Renal cortex interstitium (tissue), 11 donors: Measurements from ENCODE around the gene ZMYM1. TPM values are rescaled to one million over a fixed set of nuclear protein-coding genes. Genes with fewer than 3 reads are reported as not detected.
"Not testable (repeated sequence)": the region's sequence is repeated elsewhere in the genome, so short reads cannot be mapped to it uniquely, and the experiment has no call there.

ENCODE experiments used
- DNase-seq, 11 donors: peaks; one replicate each; pipeline ENCODE4 v3.0.0-alpha.2; 2013; ENCODE audit warnings: low read depth in 9 of 11, low spot score in 4 of 11; ENCODE audit errors: extremely low read depth in 1 of 11
- polyA plus RNA-seq, 3 donors: library from polyadenylated mRNA; unstranded; fragments of 120-200 nt; gene quantifications; one replicate each; pipeline ENCODE4 v1.2.1, GENCODE V29; 2013; ENCODE audit not compliant: insufficient read length in 3 of 3

ZMYM1 gene
- polyA plus RNA-seq, 3 donors = 15.3 to 20.6 (median 19.0) TPM

- DNase-seq = no peak
These were observed 16.5 kb upstream of the ZMYM1 start for GRCh38 chr1:35062518-35063196.

- DNase-seq = no peak
These were observed 14.9 kb upstream of the ZMYM1 start for GRCh38 chr1:35064265-35064664.

DNA sequence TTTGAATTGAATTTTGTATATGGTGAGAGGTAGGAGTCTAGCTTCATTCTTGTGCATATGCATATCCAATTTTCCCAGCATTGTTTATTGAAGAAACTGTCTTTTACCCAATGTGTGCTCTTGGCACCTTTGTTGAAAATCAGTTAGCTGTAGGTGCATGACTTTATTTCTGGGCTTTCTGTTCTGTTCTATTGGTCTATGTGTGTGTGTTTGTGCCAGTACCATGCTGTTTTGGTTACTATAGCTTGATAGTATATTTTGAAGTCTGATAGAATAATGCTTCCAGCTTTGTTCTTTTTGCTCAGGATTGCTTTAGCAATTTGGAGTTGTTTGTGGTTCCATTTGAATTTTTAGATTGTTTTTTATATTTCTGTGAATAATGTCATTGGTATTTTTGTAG lies 9.4 kb upstream of the ZMYM1 start:
- no peak for DNase-seq

GRCh38 chr1:35073265-35073811 lies 5.8 kb upstream of the ZMYM1 start:
- no peak for DNase-seq

DNA sequence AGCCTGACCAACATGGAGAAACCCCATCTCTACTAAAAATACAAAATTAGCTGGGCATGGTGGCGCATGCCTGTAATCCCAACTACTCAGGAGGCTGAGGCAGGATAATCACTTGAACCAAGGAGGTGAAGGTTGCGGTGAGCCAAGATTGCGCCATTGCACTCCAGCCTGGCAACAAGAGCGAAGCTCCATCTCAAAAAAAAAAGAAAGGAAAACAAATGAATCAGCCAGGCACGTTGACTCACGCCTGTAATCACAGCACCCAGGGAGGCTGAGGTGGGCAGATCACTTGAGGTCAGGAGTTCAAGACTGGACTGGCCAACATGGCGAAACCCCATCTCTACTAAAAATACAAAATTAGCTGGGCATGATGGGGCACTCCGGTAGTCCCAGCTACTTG lies 2.8 kb upstream of the ZMYM1 start:
- DNase-seq = not testable (repeated sequence)

- DNase-seq = no peak
These were observed 1.1 kb downstream of the ZMYM1 start for GRCh38 chr1:35080171-35080854.

DNA sequence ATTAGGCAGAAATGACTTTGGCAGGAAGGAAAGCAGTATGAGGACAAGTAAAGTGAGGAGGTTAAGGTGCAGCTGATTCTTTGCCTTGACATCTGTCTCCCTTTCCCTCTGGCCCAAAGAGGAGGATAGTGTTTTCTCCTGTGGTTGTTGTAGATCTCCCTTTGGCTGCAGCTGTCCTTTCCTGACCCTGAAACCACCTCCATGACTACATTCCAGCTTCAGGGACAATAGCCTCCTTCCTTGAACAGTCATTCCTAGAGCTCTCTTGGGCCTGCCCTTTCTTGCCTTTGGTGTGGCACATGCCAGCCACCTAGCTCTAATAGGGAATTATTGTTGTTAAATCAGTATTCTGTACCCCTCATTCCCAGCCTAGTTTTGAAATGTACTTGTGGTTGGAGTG lies 6.2 kb downstream of the ZMYM1 start:
- no peak for DNase-seq

DNA sequence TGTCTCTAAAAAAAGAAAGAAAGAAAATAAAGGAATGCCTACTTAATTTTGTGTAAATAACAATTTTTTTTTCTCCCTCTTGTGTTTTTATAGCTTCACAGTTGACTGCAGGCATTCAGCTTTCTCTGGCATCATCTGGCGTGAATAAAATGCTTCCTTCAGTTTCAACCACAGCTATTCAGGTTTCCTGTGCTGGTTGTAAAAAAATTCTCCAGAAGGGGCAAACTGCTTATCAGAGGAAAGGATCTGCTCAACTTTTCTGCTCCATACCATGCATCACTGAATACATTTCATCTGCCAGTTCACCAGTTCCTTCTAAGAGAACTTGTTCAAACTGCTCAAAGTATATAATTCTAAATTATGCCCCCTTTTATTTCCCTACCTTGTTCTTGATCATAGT lies 18.0 kb downstream of the ZMYM1 start:
- peak in 1 of 11 donors; percentile 30 for DNase-seq

DNA sequence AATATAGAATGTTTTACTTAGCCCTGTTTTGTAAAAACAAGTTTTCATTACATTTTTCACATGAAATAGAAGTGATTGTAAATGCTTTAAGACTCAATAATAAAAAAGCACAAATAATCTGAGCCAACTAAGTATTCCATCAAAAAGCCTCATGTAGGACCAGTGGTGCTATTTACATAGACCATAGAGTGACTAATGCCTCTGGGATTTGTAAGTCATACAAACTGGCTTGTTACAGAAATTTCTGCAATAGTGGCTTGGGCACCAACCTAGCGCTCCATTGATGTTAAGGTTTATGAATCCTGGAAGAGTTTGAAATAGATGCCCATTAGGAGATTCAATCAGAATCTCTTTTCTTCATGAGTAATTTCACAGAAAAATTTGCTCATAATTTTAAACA lies 31.9 kb downstream of the ZMYM1 start:
- DNase-seq = no peak

GRCh38 chr1:35112668-35113067 lies 33.5 kb downstream of the ZMYM1 start:
- DNase-seq = no peak

GRCh38 chr1:35115459-35116383 lies 36.5 kb downstream of the ZMYM1 start:
- no peak for DNase-seq

- peak in 3 of 11 donors; percentile 4 to 10 (median 6) for DNase-seq
These were observed 41.4 kb downstream of the ZMYM1 start for GRCh38 chr1:35120458-35121133.

DNA sequence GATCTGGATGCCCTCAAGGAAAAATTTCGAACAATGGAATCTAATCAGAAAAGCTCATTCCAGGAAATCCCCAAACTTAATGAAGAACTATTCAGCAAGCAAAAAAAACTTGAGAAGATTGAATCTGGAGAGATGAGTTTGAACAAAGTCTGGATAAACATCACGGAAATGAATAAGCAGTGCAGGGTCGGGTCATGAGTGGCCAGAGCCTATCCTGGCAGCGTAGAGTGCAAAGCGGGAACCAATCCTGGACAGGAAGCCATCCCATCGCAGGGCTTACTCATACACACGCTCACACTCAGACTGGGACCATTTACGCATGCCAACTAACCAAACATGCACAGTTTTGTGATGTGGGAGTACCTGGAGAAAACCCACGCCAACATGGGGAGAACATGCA lies 43.1 kb downstream of the ZMYM1 start:
- DNase-seq = no peak

- no peak for DNase-seq
These were observed 47.4 kb downstream of the ZMYM1 start for GRCh38 chr1:35126546-35126945.

GRCh38 chr1:35129080-35129479 lies 49.9 kb downstream of the ZMYM1 start:
- no peak for DNase-seq

DNA sequence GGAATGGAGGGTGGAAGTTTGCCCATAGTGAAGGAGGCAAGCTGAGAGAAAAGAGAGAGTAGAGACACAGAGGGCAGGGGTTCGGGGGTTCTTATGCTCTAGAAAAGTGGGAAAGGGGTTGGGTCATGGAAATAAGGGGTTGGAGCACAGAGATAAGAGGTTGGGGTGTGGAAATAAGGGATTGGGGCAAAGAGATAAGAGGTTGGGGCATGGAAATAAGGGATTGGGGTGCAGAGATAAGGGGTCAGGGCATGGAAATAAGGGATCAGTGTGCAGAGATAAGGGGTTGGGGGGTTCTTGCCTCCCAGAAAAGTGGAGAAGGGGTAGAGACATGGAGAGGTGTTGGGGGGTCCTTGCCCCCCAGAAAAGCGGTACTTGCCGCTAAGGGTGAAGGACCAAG lies 57.6 kb downstream of the ZMYM1 start:
- DNase-seq = no peak

DNA sequence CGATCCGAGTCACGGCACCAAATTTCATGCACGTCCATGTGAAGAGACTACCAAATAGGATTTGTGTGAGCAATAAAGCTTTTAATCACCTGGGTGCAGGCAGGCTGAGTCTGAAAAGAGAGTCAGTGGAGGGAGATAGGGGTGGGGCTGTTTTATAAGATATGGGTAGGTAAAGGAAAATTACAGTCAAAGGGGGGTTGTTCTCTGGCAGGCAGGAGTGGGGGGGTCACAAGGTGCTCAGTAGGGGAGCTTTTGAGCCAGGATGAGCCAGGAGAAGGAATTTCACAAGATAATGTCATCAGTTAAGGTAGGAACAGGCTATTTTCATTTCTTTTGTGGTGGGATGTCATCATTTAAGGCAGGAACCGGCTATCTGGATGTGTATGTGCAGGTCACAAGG lies 58.4 kb downstream of the ZMYM1 start:
- DNase-seq = not testable (repeated sequence)

- DNase-seq = not testable (repeated sequence)
These were observed 63.1 kb downstream of the ZMYM1 start for GRCh38 chr1:35142294-35142693.

GRCh38 chr1:35142728-35143127 lies 63.5 kb downstream of the ZMYM1 start:
- not testable (repeated sequence) for DNase-seq
